Effector memory CD8-positive, alpha-beta T cell (primary cell): ENCODE data around the gene CD180.

Source experiments
- ATAC-seq: fragments of 150-1000 bp; cut with Tn5 transposase; replicated peaks from 2 replicates; pipeline ENCODE4 v1.10.0; 2021; ENCODE audit warnings: mild to moderate bottlenecking, moderate library complexity
- DNase-seq, 3 experiments: peaks; one replicate each; pipeline ENCODE4 v3.0.0; 2021
- H3K27ac Mint-ChIP-seq, 2 donors: one replicate each; pipeline ENCODE4 v1.8.0; 2022; ENCODE audit warnings: mild to moderate bottlenecking in 2 of 2, mixed read lengths in 2 of 2, moderate library complexity in 2 of 2
- H3K27me3 Mint-ChIP-seq, 2 donors: one replicate each; pipeline ENCODE4 v1.8.0; 2022; ENCODE audit warnings: mixed read lengths in 2 of 2
- H3K36me3 Mint-ChIP-seq: one replicate; pipeline ENCODE4 v1.8.0; 2022; ENCODE audit warnings: mild to moderate bottlenecking, moderate library complexity, mixed read lengths; ENCODE audit not compliant: insufficient read depth
- H3K4me1 Mint-ChIP-seq, 2 donors: one replicate each; pipeline ENCODE4 v1.8.0; 2022; ENCODE audit warnings: low read depth in 2 of 2, mixed read lengths in 2 of 2
- H3K4me3 Mint-ChIP-seq, 2 donors: one replicate each; pipeline ENCODE4 v1.8.0; 2022; ENCODE audit warnings: mild to moderate bottlenecking in 2 of 2, mixed read lengths in 2 of 2, moderate library complexity in 2 of 2
- H3K9me3 Mint-ChIP-seq, 2 donors: one replicate each; pipeline ENCODE4 v1.8.0; 2022; ENCODE audit warnings: mixed read lengths in 2 of 2

The CD180 gene

GRCh38 chr5:67205981-67206380 is 9.4 kb upstream of the CD180 start:
- DNase-seq = no peak
- no peaks in the 10 kb centered on the region for H3K27me3 Mint-ChIP-seq
- no peak for ATAC-seq

GRCh38 chr5:67204821-67205220 is 8.2 kb upstream of the CD180 start:
- DNase-seq (no peak), ATAC-seq (no peak)
- Mint-ChIP-seq H3K27me3 (no peaks in the 10 kb centered on the region), H3K9me3 (no peaks in the 10 kb centered on the region), H3K4me3 (peak overlapping the region; percentile 46 to 49), H3K4me1 (peaks cover 52 to 59% of the 10 kb centered on the region in 2 donors), H3K36me3 (peaks cover 10% of the 10 kb centered on the region), H3K27ac (peak overlapping the region; percentile 82 to 94)

More at GRCh38 chr5:67205981-67206380, 9.4 kb upstream of the CD180 start:
- H3K4me3 Mint-ChIP-seq = peak overlapping the region; percentile 46 to 53
- no peaks in the 10 kb centered on the region for H3K9me3 Mint-ChIP-seq
- peaks cover 49 to 52% of the 10 kb centered on the region in 2 donors for H3K4me1 Mint-ChIP-seq
- H3K36me3 Mint-ChIP-seq = peaks cover 10% of the 10 kb centered on the region
- peak overlapping the region; percentile 82 to 94 for H3K27ac Mint-ChIP-seq

- no peaks in the 10 kb centered on the region for H3K27me3 Mint-ChIP-seq
- no peak for ATAC-seq
- no peak for DNase-seq
- H3K27ac Mint-ChIP-seq = peak overlapping the region; percentile 82 to 94
- no peak overlapping the region for H3K4me3 Mint-ChIP-seq
- H3K36me3 Mint-ChIP-seq = peaks cover 6% of the 10 kb centered on the region
- no peaks in the 10 kb centered on the region for H3K9me3 Mint-ChIP-seq
- H3K4me1 Mint-ChIP-seq = peaks cover 48 to 65% of the 10 kb centered on the region in 2 donors
Observed at GRCh38 chr5:67203701-67204074, 7.1 kb upstream of the CD180 start.

GRCh38 chr5:67202828-67203227 is 6.2 kb upstream of the CD180 start:
- Mint-ChIP-seq H3K36me3 (peaks cover 6% of the 10 kb centered on the region), H3K4me1 (peaks cover 42 to 61% of the 10 kb centered on the region in 2 donors), H3K27ac (peak overlapping the region in 1 of 2 donors; percentile 82), H3K9me3 (no peaks in the 10 kb centered on the region), H3K27me3 (no peaks in the 10 kb centered on the region), H3K4me3 (no peak overlapping the region)
- ATAC-seq = no peak
- no peak for DNase-seq

- DNase-seq (no peak), ATAC-seq (no peak)
- Mint-ChIP-seq H3K4me1 (peaks cover 35 to 53% of the 10 kb centered on the region in 2 donors), H3K27ac (no peak overlapping the region), H3K9me3 (no peaks in the 10 kb centered on the region), H3K36me3 (peaks cover 4% of the 10 kb centered on the region), H3K4me3 (no peak overlapping the region), H3K27me3 (no peaks in the 10 kb centered on the region)
Observed at GRCh38 chr5:67201897-67202549, 5.4 kb upstream of the CD180 start.

- DNase-seq = no peak
- peaks cover 26 to 43% of the 10 kb centered on the region in 2 donors for H3K4me1 Mint-ChIP-seq
- no peaks in the 10 kb centered on the region for H3K36me3 Mint-ChIP-seq
- H3K4me3 Mint-ChIP-seq = no peak overlapping the region
- H3K9me3 Mint-ChIP-seq = no peaks in the 10 kb centered on the region
- peak; percentile 65 for ATAC-seq
- no peaks in the 10 kb centered on the region for H3K27me3 Mint-ChIP-seq
- H3K27ac Mint-ChIP-seq = peak overlapping the region in 1 of 2 donors; percentile 90
Observed at GRCh38 chr5:67200809-67201562, 4.4 kb upstream of the CD180 start.

GRCh38 chr5:67199859-67200258 is 3.3 kb upstream of the CD180 start:
- Mint-ChIP-seq H3K4me3 (no peak overlapping the region), H3K9me3 (no peaks in the 10 kb centered on the region), H3K27ac (peak overlapping the region in 1 of 2 donors; percentile 35), H3K4me1 (peaks cover 20 to 39% of the 10 kb centered on the region in 2 donors), H3K27me3 (no peaks in the 10 kb centered on the region), H3K36me3 (peaks cover 4% of the 10 kb centered on the region)
- ATAC-seq (no peak), DNase-seq (no peak)

GRCh38 chr5:67198917-67199316 is 2.3 kb upstream of the CD180 start:
- DNase-seq = no peak
- ATAC-seq = no peak
- H3K4me1 Mint-ChIP-seq = peaks cover 12 to 30% of the 10 kb centered on the region in 2 donors
- no peak overlapping the region for H3K4me3 Mint-ChIP-seq
- H3K9me3 Mint-ChIP-seq = no peaks in the 10 kb centered on the region
- peak overlapping the region in 1 of 2 donors; percentile 12 for H3K27ac Mint-ChIP-seq
- H3K36me3 Mint-ChIP-seq = peaks cover 4% of the 10 kb centered on the region
- no peaks in the 10 kb centered on the region for H3K27me3 Mint-ChIP-seq

- H3K9me3 Mint-ChIP-seq = no peaks in the 10 kb centered on the region
- no peak for DNase-seq
- peak overlapping the region in 1 of 2 donors; percentile 42 for H3K27ac Mint-ChIP-seq
- no peak overlapping the region for H3K4me3 Mint-ChIP-seq
- peaks cover 4% of the 10 kb centered on the region for H3K36me3 Mint-ChIP-seq
- no peak for ATAC-seq
- H3K27me3 Mint-ChIP-seq = no peaks in the 10 kb centered on the region
- peaks cover 12 to 30% of the 10 kb centered on the region in 2 donors for H3K4me1 Mint-ChIP-seq
Observed at GRCh38 chr5:67197536-67197935, 937 bp upstream of the CD180 start.

GRCh38 chr5:67195406-67196275 is 958 bp downstream of the CD180 start:
- Mint-ChIP-seq H3K36me3 (peaks cover 4% of the 10 kb centered on the region), H3K27me3 (no peaks in the 10 kb centered on the region), H3K4me3 (peak overlapping the region in 1 of 2 donors; percentile 17), H3K4me1 (peaks cover 8 to 24% of the 10 kb centered on the region in 2 donors), H3K27ac (no peak overlapping the region), H3K9me3 (no peaks in the 10 kb centered on the region)
- ATAC-seq (no peak), DNase-seq (no peak)

GRCh38 chr5:67194166-67194565 is 2.4 kb downstream of the CD180 start:
- Mint-ChIP-seq H3K4me3 (peak overlapping the region in 1 of 2 donors; percentile 30), H3K4me1 (peaks cover 7 to 14% of the 10 kb centered on the region in 2 donors), H3K9me3 (no peaks in the 10 kb centered on the region), H3K36me3 (peaks cover 4% of the 10 kb centered on the region), H3K27ac (no peak overlapping the region), H3K27me3 (no peaks in the 10 kb centered on the region)
- DNase-seq (no peak), ATAC-seq (peak; percentile 24)

- Mint-ChIP-seq H3K27me3 (no peaks in the 10 kb centered on the region), H3K4me3 (no peak overlapping the region), H3K36me3 (peaks cover 4% of the 10 kb centered on the region), H3K27ac (no peak overlapping the region), H3K9me3 (no peaks in the 10 kb centered on the region), H3K4me1 (peaks cover 7 to 12% of the 10 kb centered on the region in 2 donors)
- ATAC-seq (no peak), DNase-seq (no peak)
Observed at GRCh38 chr5:67193439-67193807, 3.2 kb downstream of the CD180 start.

GRCh38 chr5:67192719-67193438 is 3.7 kb downstream of the CD180 start:
- Mint-ChIP-seq H3K27ac (no peak overlapping the region), H3K4me1 (peaks cover 7 to 16% of the 10 kb centered on the region in 2 donors), H3K9me3 (no peaks in the 10 kb centered on the region), H3K36me3 (peaks cover 4% of the 10 kb centered on the region), H3K27me3 (no peaks in the 10 kb centered on the region), H3K4me3 (no peak overlapping the region)
- ATAC-seq = peak; percentile 35
- DNase-seq = no peak
